Measurements from ENCODE around the gene OGN. TPM values are rescaled to one million over a fixed set of nuclear protein-coding genes. Genes with fewer than 3 reads are reported as not detected.
A peak's percentile ranks its signal among the peaks of the same experiment; 100 is the strongest.
"Not testable (repeated sequence)": the region's sequence is repeated elsewhere in the genome, so short reads cannot be mapped to it uniquely, and the experiment has no call there.

The OGN gene
- total and polyA plus RNA-seq, 4 donors, result 175 to 803 (median 277) TPM

- intact Hi-C loops (cut with DNase I), result no loop called here
- 52 to 63% methylated on average over 1 of the region's 1 CpG for WGBS, 2 donors
- Histone ChIP-seq H3K9me3 (ENCODE audit: control insufficient read depth, low read length) (no peaks in the 10 kb centered on the region), H3K4me3 (ENCODE audit: low read length in 2 of 2) (no peak overlapping the region), H3K27ac (ENCODE audit: low read depth in 1 of 2, low read length in 2 of 2) (no peak overlapping the region), H3K4me1 (ENCODE audit: control insufficient read depth in 1 of 2, insufficient read depth in 2 of 2, low read length in 2 of 2) (peaks cover 0 to 2% of the 10 kb centered on the region in 2 donors), H3K36me3 (ENCODE audit: control insufficient read depth in 1 of 2, insufficient read depth in 2 of 2, low read length in 1 of 2) (no peaks in the 10 kb centered on the region), H3K27me3 (ENCODE audit: control insufficient read depth in 1 of 2, insufficient read depth in 2 of 2, low read length in 1 of 2) (no peaks in the 10 kb centered on the region)
- ATAC-seq (ENCODE audit: low FRiP score) (no peak), DNase-seq (no peak)
Measured at GRCh38 chr9:92414566-92414965, 10.2 kb upstream of the OGN start.

- not testable (repeated sequence) for DNase-seq
Measured at GRCh38 chr9:92411157-92411556, 6.8 kb upstream of the OGN start.

GRCh38 chr9:92408747-92409478 lies 4.5 kb upstream of the OGN start:
- Histone ChIP-seq H3K9me3 (ENCODE audit: control insufficient read depth, low read length) (no peaks in the 10 kb centered on the region), H3K4me1 (ENCODE audit: control insufficient read depth in 1 of 2, insufficient read depth in 2 of 2, low read length in 2 of 2) (no peaks in the 10 kb centered on the region), H3K36me3 (ENCODE audit: control insufficient read depth in 1 of 2, insufficient read depth in 2 of 2, low read length in 1 of 2) (no peaks in the 10 kb centered on the region), H3K27me3 (ENCODE audit: control insufficient read depth in 1 of 2, insufficient read depth in 2 of 2, low read length in 1 of 2) (no peaks in the 10 kb centered on the region), H3K4me3 (ENCODE audit: low read length in 2 of 2) (no peak overlapping the region), H3K27ac (ENCODE audit: low read depth in 1 of 2, low read length in 2 of 2) (no peak overlapping the region)
- no peak for DNase-seq
- 97% methylated on average over 2 of the region's 2 CpGs for WGBS, 2 donors
- ATAC-seq (ENCODE audit: low FRiP score), result no peak
- intact Hi-C loops (cut with DNase I), result no loop called here

More at GRCh38 chr9:92411157-92411556, 6.8 kb upstream of the OGN start:
- ATAC-seq (ENCODE audit: low FRiP score); H3K9me3 ChIP-seq (ENCODE audit: control insufficient read depth, low read length); H3K27ac ChIP-seq (ENCODE audit: low read depth in 1 of 2, low read length in 2 of 2); H3K4me3 ChIP-seq (ENCODE audit: low read length in 2 of 2); H3K4me1 ChIP-seq (ENCODE audit: control insufficient read depth in 1 of 2, insufficient read depth in 2 of 2, low read length in 2 of 2); intact Hi-C loops (cut with DNase I); H3K36me3 ChIP-seq (ENCODE audit: control insufficient read depth in 1 of 2, insufficient read depth in 2 of 2, low read length in 1 of 2); H3K27me3 ChIP-seq (ENCODE audit: control insufficient read depth in 1 of 2, insufficient read depth in 2 of 2, low read length in 1 of 2): not testable (repeated sequence)
- 80 to 89% methylated on average over 4 of the region's 4 CpGs for WGBS, 2 donors

GRCh38 chr9:92407818-92408217 lies 3.4 kb upstream of the OGN start:
- intact Hi-C loops (cut with DNase I), result no loop called here
- H3K4me1 ChIP-seq (ENCODE audit: control insufficient read depth in 1 of 2, insufficient read depth in 2 of 2, low read length in 2 of 2), result no peaks in the 10 kb centered on the region
- H3K27ac ChIP-seq (ENCODE audit: low read depth in 1 of 2, low read length in 2 of 2), result no peak overlapping the region
- H3K36me3 ChIP-seq (ENCODE audit: control insufficient read depth in 1 of 2, insufficient read depth in 2 of 2, low read length in 1 of 2), result no peaks in the 10 kb centered on the region
- 85 to 86% methylated on average over 2 of the region's 2 CpGs for WGBS, 2 donors
- H3K4me3 ChIP-seq (ENCODE audit: low read length in 2 of 2), result no peak overlapping the region
- no peak for ATAC-seq (ENCODE audit: low FRiP score)
- H3K9me3 ChIP-seq (ENCODE audit: control insufficient read depth, low read length), result no peaks in the 10 kb centered on the region
- DNase-seq, result no peak
- no peaks in the 10 kb centered on the region for H3K27me3 ChIP-seq (ENCODE audit: control insufficient read depth in 1 of 2, insufficient read depth in 2 of 2, low read length in 1 of 2)

GRCh38 chr9:92406477-92406876 lies 2.1 kb upstream of the OGN start:
- H3K27me3 ChIP-seq (ENCODE audit: control insufficient read depth in 1 of 2, insufficient read depth in 2 of 2, low read length in 1 of 2), result no peaks in the 10 kb centered on the region
- no peaks in the 10 kb centered on the region for H3K36me3 ChIP-seq (ENCODE audit: control insufficient read depth in 1 of 2, insufficient read depth in 2 of 2, low read length in 1 of 2)
- DNase-seq (peak in 1 of 2 donors; percentile 76), ATAC-seq (ENCODE audit: low FRiP score) (peak; percentile 78)
- intact Hi-C loops (cut with DNase I), result no loop called here
- peak overlapping the region; percentile 71 to 83 for H3K27ac ChIP-seq (ENCODE audit: low read depth in 1 of 2, low read length in 2 of 2)
- no peaks in the 10 kb centered on the region for H3K9me3 ChIP-seq (ENCODE audit: control insufficient read depth, low read length)
- H3K4me3 ChIP-seq (ENCODE audit: low read length in 2 of 2), result peak overlapping the region; percentile 52 to 65
- 0 to 2% methylated on average over 3 of the region's 3 CpGs for WGBS, 2 donors
- peaks cover 0 to 4% of the 10 kb centered on the region in 2 donors for H3K4me1 ChIP-seq (ENCODE audit: control insufficient read depth in 1 of 2, insufficient read depth in 2 of 2, low read length in 2 of 2)

GRCh38 chr9:92405818-92406217 lies 1.4 kb upstream of the OGN start:
- no peaks in the 10 kb centered on the region for H3K27me3 ChIP-seq (ENCODE audit: control insufficient read depth in 1 of 2, insufficient read depth in 2 of 2, low read length in 1 of 2)
- H3K4me3 ChIP-seq (ENCODE audit: low read length in 2 of 2), result peak overlapping the region; percentile 52 to 65
- ATAC-seq (ENCODE audit: low FRiP score) (no peak), DNase-seq (no peak)
- peaks cover 2 to 6% of the 10 kb centered on the region in 2 donors for H3K4me1 ChIP-seq (ENCODE audit: control insufficient read depth in 1 of 2, insufficient read depth in 2 of 2, low read length in 2 of 2)
- H3K9me3 ChIP-seq (ENCODE audit: control insufficient read depth, low read length), result no peaks in the 10 kb centered on the region
- 20 to 25% methylated on average over 4 of the region's 4 CpGs for WGBS, 2 donors
- no peaks in the 10 kb centered on the region for H3K36me3 ChIP-seq (ENCODE audit: control insufficient read depth in 1 of 2, insufficient read depth in 2 of 2, low read length in 1 of 2)
- intact Hi-C loops (cut with DNase I), result no loop called here
- peak overlapping the region; percentile 61 to 70 for H3K27ac ChIP-seq (ENCODE audit: low read depth in 1 of 2, low read length in 2 of 2)

GRCh38 chr9:92402826-92403745 lies 1.3 kb downstream of the OGN start:
- WGBS, 2 donors, result 4 to 7% methylated on average over 5 of the region's 5 CpGs
- H3K27me3 ChIP-seq (ENCODE audit: control insufficient read depth in 1 of 2, insufficient read depth in 2 of 2, low read length in 1 of 2), result no peaks in the 10 kb centered on the region
- intact Hi-C loops (cut with DNase I), result loop anchor here in 1 of 2 donors (5.0 kb wide), 1 partner anchor 34 kb away; no protein-coding TSS in a partner anchor
- peak overlapping the region in 1 of 2 donors; percentile 76 for H3K27ac ChIP-seq (ENCODE audit: low read depth in 1 of 2, low read length in 2 of 2)
- peaks cover 2 to 6% of the 10 kb centered on the region in 2 donors for H3K4me1 ChIP-seq (ENCODE audit: control insufficient read depth in 1 of 2, insufficient read depth in 2 of 2, low read length in 2 of 2)
- peak overlapping the region; percentile 84 to 98 for H3K4me3 ChIP-seq (ENCODE audit: low read length in 2 of 2)
- H3K9me3 ChIP-seq (ENCODE audit: control insufficient read depth, low read length), result no peaks in the 10 kb centered on the region
- ATAC-seq (ENCODE audit: low FRiP score) (no peak), DNase-seq (no peak)
- H3K36me3 ChIP-seq (ENCODE audit: control insufficient read depth in 1 of 2, insufficient read depth in 2 of 2, low read length in 1 of 2), result no peaks in the 10 kb centered on the region

GRCh38 chr9:92402360-92402759 lies 2.0 kb downstream of the OGN start:
- intact Hi-C loops (cut with DNase I), result loop anchor here in 1 of 2 donors (5.0 kb wide), 1 partner anchor 35 kb away; no protein-coding TSS in a partner anchor
- H3K27me3 ChIP-seq (ENCODE audit: control insufficient read depth in 1 of 2, insufficient read depth in 2 of 2, low read length in 1 of 2), result no peaks in the 10 kb centered on the region
- 6 to 7% methylated on average over 1 of the region's 1 CpG for WGBS, 2 donors
- no peaks in the 10 kb centered on the region for H3K9me3 ChIP-seq (ENCODE audit: control insufficient read depth, low read length)
- H3K4me3 ChIP-seq (ENCODE audit: low read length in 2 of 2), result peak overlapping the region; percentile 64 to 84
- ATAC-seq (ENCODE audit: low FRiP score) (no peak), DNase-seq (no peak)
- no peak overlapping the region for H3K27ac ChIP-seq (ENCODE audit: low read depth in 1 of 2, low read length in 2 of 2)
- peaks cover 2 to 6% of the 10 kb centered on the region in 2 donors for H3K4me1 ChIP-seq (ENCODE audit: control insufficient read depth in 1 of 2, insufficient read depth in 2 of 2, low read length in 2 of 2)
- no peaks in the 10 kb centered on the region for H3K36me3 ChIP-seq (ENCODE audit: control insufficient read depth in 1 of 2, insufficient read depth in 2 of 2, low read length in 1 of 2)
